HEK293T (cell line): ENCODE data around the gene PRPSAP1.

Experiments used
- FOXM1 ChIP-seq: fragments of 450-650 bp; IDR thresholded peaks from 2 replicates; pipeline ENCODE4 v1.6.1; 2017; ENCODE audit warnings: mild to moderate bottlenecking, borderline replicate concordance
- L3MBTL2 ChIP-seq: fragments of 450-650 bp; conservative IDR thresholded peaks from 2 replicates; pipeline ENCODE4 v1.6.1; 2016; ENCODE audit warnings: mild to moderate bottlenecking
- SP1 ChIP-seq: fragments of 450-650 bp; IDR thresholded peaks from 2 replicates; pipeline ENCODE4 v1.6.1; 2017

GRCh38 chr17:76278268-76278908 is 75.3 kb downstream of the PRPSAP1 start:
- TF ChIP-seq FOXM1 (no peak), L3MBTL2 (no peak), SP1 (no peak)
